ENCODE measurements around the gene MYBPH.

Gene MYBPH

GRCh38 chr1:203185061-203185461 is 9.4 kb upstream of the MYBPH start:
- no peak overlapping the region for H3K27ac ChIP-seq (ENCODE audit: poor library complexity, severe bottlenecking)
- no peak for DNase-seq (ENCODE audit: low spot score)
- TF ChIP-seq CTCF (IDR thresholded peaks at IDR 0.05; ENCODE audit: poor library complexity, severe bottlenecking): no peak
- no peaks in the 10 kb centered on the region for H3K4me1 ChIP-seq (ENCODE audit: insufficient read depth, poor library complexity, severe bottlenecking)
- H3K36me3 ChIP-seq (ENCODE audit: low read depth): no peaks in the 10 kb centered on the region
- no peaks in the 10 kb centered on the region for H3K27me3 ChIP-seq (ENCODE audit: insufficient read depth, poor library complexity, severe bottlenecking)
- ATAC-seq (ENCODE audit: low read depth): no peak
- no peaks in the 10 kb centered on the region for H3K9me3 ChIP-seq (ENCODE audit: severe bottlenecking)
- H3K4me3 ChIP-seq (ENCODE audit: severe bottlenecking): no peak overlapping the region

DNA sequence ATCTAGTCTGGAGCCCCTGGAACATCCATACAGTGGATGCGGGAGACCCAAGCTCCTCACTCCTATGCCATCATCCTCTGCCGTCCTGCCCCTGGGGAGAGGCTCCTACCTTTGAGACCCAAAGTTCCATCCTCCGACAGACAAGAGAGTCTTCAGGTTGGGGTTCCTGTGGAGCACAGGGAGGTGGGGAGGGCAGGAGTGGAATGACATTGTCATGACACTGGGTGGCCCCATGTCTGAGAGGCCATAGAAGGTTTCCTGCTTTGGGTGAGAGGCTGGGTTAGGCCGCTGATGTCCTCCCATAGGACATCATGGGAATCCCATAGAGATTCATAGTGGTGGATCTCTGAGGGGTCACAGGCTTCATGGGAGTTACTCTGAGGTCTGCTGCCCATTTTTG is 8.8 kb upstream of the MYBPH start:
- Histone ChIP-seq H3K36me3 (ENCODE audit: low read depth) (no peaks in the 10 kb centered on the region), H3K4me1 (ENCODE audit: insufficient read depth, poor library complexity, severe bottlenecking) (no peaks in the 10 kb centered on the region), H3K9me3 (ENCODE audit: severe bottlenecking) (no peaks in the 10 kb centered on the region), H3K27me3 (ENCODE audit: insufficient read depth, poor library complexity, severe bottlenecking) (no peaks in the 10 kb centered on the region), H3K27ac (ENCODE audit: poor library complexity, severe bottlenecking) (no peak overlapping the region), H3K4me3 (ENCODE audit: severe bottlenecking) (no peak overlapping the region)
- ATAC-seq (ENCODE audit: low read depth) (no peak), DNase-seq (ENCODE audit: low spot score) (no peak)
- no peak for TF ChIP-seq CTCF (IDR thresholded peaks at IDR 0.05; ENCODE audit: poor library complexity, severe bottlenecking)

DNA sequence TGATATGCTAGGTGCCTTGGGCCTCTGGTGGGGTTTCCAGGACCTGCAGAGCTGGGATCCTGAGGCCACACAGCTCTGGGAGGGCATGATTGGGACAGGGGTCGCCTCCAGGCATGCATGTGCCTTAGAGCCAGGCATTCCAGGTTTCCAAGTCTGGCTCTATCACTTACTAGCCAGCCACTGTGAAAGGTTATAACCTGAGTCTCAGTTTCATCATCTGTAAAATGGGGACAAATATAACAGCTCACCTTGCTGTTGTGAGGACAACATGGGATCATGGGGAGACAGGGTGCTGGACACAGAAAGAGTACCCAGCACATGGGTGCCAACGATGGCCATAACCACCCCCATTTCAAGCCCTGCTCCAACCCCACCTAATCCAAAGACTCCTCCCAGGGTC is 8.2 kb upstream of the MYBPH start:
- H3K27me3 ChIP-seq (ENCODE audit: insufficient read depth, poor library complexity, severe bottlenecking): no peaks in the 10 kb centered on the region
- H3K4me3 ChIP-seq (ENCODE audit: severe bottlenecking): no peak overlapping the region
- H3K9me3 ChIP-seq (ENCODE audit: severe bottlenecking): no peaks in the 10 kb centered on the region
- H3K4me1 ChIP-seq (ENCODE audit: insufficient read depth, poor library complexity, severe bottlenecking): no peaks in the 10 kb centered on the region
- DNase-seq (ENCODE audit: low spot score) (no peak), ATAC-seq (ENCODE audit: low read depth) (no peak)
- no peak for TF ChIP-seq CTCF (IDR thresholded peaks at IDR 0.05; ENCODE audit: poor library complexity, severe bottlenecking)
- H3K27ac ChIP-seq (ENCODE audit: poor library complexity, severe bottlenecking): no peak overlapping the region
- H3K36me3 ChIP-seq (ENCODE audit: low read depth): no peaks in the 10 kb centered on the region

- no peaks in the 10 kb centered on the region for H3K4me1 ChIP-seq (ENCODE audit: insufficient read depth, poor library complexity, severe bottlenecking)
- DNase-seq (ENCODE audit: low spot score): no peak
- TF ChIP-seq CTCF (IDR thresholded peaks at IDR 0.05; ENCODE audit: poor library complexity, severe bottlenecking): no peak
- ATAC-seq (ENCODE audit: low read depth): no peak
- H3K27me3 ChIP-seq (ENCODE audit: insufficient read depth, poor library complexity, severe bottlenecking): no peaks in the 10 kb centered on the region
- H3K4me3 ChIP-seq (ENCODE audit: severe bottlenecking): no peak overlapping the region
- H3K9me3 ChIP-seq (ENCODE audit: severe bottlenecking): no peaks in the 10 kb centered on the region
- H3K36me3 ChIP-seq (ENCODE audit: low read depth): no peaks in the 10 kb centered on the region
- H3K27ac ChIP-seq (ENCODE audit: poor library complexity, severe bottlenecking): no peak overlapping the region
Observed at GRCh38 chr1:203182387-203182953, 6.8 kb upstream of the MYBPH start.

GRCh38 chr1:203181586-203182386 is 6.2 kb upstream of the MYBPH start:
- Histone ChIP-seq H3K4me1 (ENCODE audit: insufficient read depth, poor library complexity, severe bottlenecking) (no peaks in the 10 kb centered on the region), H3K9me3 (ENCODE audit: severe bottlenecking) (no peaks in the 10 kb centered on the region), H3K4me3 (ENCODE audit: severe bottlenecking) (no peak overlapping the region), H3K27ac (ENCODE audit: poor library complexity, severe bottlenecking) (no peak overlapping the region), H3K36me3 (ENCODE audit: low read depth) (no peaks in the 10 kb centered on the region), H3K27me3 (ENCODE audit: insufficient read depth, poor library complexity, severe bottlenecking) (no peaks in the 10 kb centered on the region)
- DNase-seq (ENCODE audit: low spot score): no peak
- TF ChIP-seq CTCF (IDR thresholded peaks at IDR 0.05; ENCODE audit: poor library complexity, severe bottlenecking): no peak
- no peak for ATAC-seq (ENCODE audit: low read depth)

Data from RWPE2 (cell line).